ENCODE measurements around the gene KRTAP4-7.

KRTAP4-7 gene

DNA sequence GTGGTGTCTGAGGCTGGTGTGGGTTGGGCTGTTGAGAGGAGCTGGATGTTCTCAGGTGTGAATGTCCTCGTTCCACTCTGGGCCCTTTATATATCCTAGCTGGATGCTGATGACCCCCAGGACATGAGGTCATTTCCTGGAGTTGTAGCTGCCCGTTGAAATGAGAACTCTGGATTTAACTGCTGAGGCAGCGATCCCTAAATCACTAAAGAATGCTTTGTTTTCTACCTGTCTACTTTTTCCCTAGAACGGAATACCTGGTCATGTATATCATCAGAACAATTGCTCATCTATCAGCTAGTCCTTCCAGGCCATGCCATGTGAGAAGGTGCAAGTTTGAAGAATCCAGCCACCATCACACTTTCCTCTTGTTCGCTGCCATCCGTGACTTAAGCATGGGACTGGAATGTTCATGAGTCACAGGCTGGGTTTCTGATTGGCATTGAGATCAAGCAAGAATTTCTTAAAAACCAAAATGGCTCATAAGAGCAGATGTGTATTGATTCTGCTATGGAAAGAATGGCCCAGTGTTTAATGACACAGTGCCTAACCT lies 23.8 kb upstream of the KRTAP4-7 start, which contains the start of gene KRTAP2-3:
Gene KRTAP2-3, minus strand, starts transcription at position 63 of the 553 bp plus-strand sequence. CDS start 64 bp downstream, outside the sequence.
- Histone ChIP-seq H3K4me3 (ENCODE audit: low read depth, low read length, poor library complexity, severe bottlenecking) (no peak within 1 kb of the TSS), H3K4me2 (ENCODE audit: low read length) (no peak within 1 kb of the TSS), H3K9me2 (ENCODE audit: low read depth, low read length) (no peaks in the 10 kb centered on the region), H3K27me3 (ENCODE audit: insufficient read depth, low read length) (0 out of 2 replicates have a peak, but pooled peaks cover 3% of the 10 kb centered on the region), H3F3A (ENCODE audit: insufficient read depth, low read length) (no peaks in the 10 kb centered on the region), H4K20me1 (ENCODE audit: insufficient read depth, low read length) (no peaks in the 10 kb centered on the region), H3K4me1 (ENCODE audit: insufficient read depth, low read length, severe bottlenecking) (no peaks in the 10 kb centered on the region), H3K9ac (ENCODE audit: low read length) (no peak within 1 kb of the TSS), H3K27ac (ENCODE audit: low read depth, low read length, poor library complexity, severe bottlenecking) (no peak within 1 kb of the TSS), H3K36me3 (ENCODE audit: insufficient read depth, low read length) (no peaks in the 10 kb centered on the region), H2AFZ (ENCODE audit: low read length) (no peak within 1 kb of the TSS), H3K9me3 (ENCODE audit: low read length) (no peaks in the 10 kb centered on the region), H3K79me2 (ENCODE audit: insufficient read depth, low read length) (no peaks in the 10 kb centered on the region)
- TF ChIP-seq, protein P1, sequence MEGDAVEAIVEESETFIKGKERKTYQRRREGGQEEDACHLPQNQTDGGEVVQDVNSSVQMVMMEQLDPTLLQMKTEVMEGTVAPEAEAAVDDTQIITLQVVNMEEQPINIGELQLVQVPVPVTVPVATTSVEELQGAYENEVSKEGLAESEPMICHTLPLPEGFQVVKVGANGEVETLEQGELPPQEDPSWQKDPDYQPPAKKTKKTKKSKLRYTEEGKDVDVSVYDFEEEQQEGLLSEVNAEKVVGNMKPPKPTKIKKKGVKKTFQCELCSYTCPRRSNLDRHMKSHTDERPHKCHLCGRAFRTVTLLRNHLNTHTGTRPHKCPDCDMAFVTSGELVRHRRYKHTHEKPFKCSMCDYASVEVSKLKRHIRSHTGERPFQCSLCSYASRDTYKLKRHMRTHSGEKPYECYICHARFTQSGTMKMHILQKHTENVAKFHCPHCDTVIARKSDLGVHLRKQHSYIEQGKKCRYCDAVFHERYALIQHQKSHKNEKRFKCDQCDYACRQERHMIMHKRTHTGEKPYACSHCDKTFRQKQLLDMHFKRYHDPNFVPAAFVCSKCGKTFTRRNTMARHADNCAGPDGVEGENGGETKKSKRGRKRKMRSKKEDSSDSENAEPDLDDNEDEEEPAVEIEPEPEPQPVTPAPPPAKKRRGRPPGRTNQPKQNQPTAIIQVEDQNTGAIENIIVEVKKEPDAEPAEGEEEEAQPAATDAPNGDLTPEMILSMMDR (IDR thresholded peaks at IDR 0.05; ENCODE audit: low read length): no peak
- no peak for TF ChIP-seq EZH2 (IDR thresholded peaks at IDR 0.05; ENCODE audit: borderline replicate concordance, low read length)

DNA sequence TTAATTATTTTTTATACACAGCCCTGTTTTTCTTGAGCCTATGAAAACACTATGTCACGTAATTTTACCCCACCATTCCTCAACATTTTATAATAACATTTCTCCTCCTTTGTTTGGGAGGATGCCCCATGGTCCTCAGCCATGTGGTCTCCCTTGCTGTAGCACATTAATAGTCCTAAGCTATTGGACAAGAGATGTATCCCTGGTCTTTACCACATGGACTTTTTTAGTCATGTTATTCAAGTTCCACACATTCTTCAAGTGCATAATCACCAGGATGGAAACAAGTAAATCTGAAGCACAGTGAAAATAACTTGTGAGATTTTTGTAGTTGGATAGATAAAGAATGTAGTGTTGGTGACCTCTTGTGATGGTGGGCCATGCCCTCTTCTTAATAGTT lies 22.0 kb upstream of the KRTAP4-7 start:
- TF ChIP-seq EZH2 (IDR thresholded peaks at IDR 0.05; ENCODE audit: borderline replicate concordance, low read length): no peak
- TF ChIP-seq, protein P1 (IDR thresholded peaks at IDR 0.05; ENCODE audit: low read length): no peak
- Histone ChIP-seq H3K9me3 (ENCODE audit: low read length) (no peaks in the 10 kb centered on the region), H3K9ac (ENCODE audit: low read length) (no peak overlapping the region), H2AFZ (ENCODE audit: low read length) (no peak overlapping the region), H3F3A (ENCODE audit: insufficient read depth, low read length) (no peaks in the 10 kb centered on the region), H3K36me3 (ENCODE audit: insufficient read depth, low read length) (no peaks in the 10 kb centered on the region), H4K20me1 (ENCODE audit: insufficient read depth, low read length) (no peaks in the 10 kb centered on the region), H3K27me3 (ENCODE audit: insufficient read depth, low read length) (no peaks in the 10 kb centered on the region), H3K4me3 (ENCODE audit: low read depth, low read length, poor library complexity, severe bottlenecking) (no peak overlapping the region), H3K79me2 (ENCODE audit: insufficient read depth, low read length) (no peaks in the 10 kb centered on the region), H3K4me1 (ENCODE audit: insufficient read depth, low read length, severe bottlenecking) (no peaks in the 10 kb centered on the region), H3K9me2 (ENCODE audit: low read depth, low read length) (no peaks in the 10 kb centered on the region), H3K4me2 (ENCODE audit: low read length) (no peak overlapping the region), H3K27ac (ENCODE audit: low read depth, low read length, poor library complexity, severe bottlenecking) (no peak overlapping the region)

DNA sequence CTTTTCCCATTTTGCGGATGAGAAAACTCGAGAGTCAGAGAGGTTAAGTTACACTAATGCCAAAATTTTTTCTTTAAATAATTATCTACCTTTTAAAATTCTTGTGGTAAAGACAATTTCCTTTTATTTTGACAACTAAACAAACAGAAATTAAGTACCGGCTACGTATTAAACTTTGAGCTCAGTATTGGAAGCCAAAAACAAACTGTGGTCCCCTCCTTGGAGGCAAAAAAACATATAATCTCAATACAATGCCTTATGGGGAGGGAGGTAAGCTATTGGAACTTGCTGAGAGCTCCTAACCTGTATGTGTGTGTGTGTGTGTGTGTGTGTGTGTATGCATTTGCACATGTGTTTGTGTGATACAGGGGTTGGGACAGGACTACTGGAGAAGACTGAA lies 20.5 kb upstream of the KRTAP4-7 start:
- no peak overlapping the region for H3K4me2 ChIP-seq (ENCODE audit: low read length)
- H3K4me1 ChIP-seq (ENCODE audit: insufficient read depth, low read length, severe bottlenecking): no peaks in the 10 kb centered on the region
- no peaks in the 10 kb centered on the region for H3F3A ChIP-seq (ENCODE audit: insufficient read depth, low read length)

More for the DNA sequence above, 20.5 kb upstream of the KRTAP4-7 start:
- H3K9ac ChIP-seq (ENCODE audit: low read length): no peak overlapping the region
- H3K27me3 ChIP-seq (ENCODE audit: insufficient read depth, low read length): no peaks in the 10 kb centered on the region
- H3K36me3 ChIP-seq (ENCODE audit: insufficient read depth, low read length): no peaks in the 10 kb centered on the region
- H2AFZ ChIP-seq (ENCODE audit: low read length): no peak overlapping the region
- TF ChIP-seq EZH2 (IDR thresholded peaks at IDR 0.05; ENCODE audit: borderline replicate concordance, low read length): no peak
- TF ChIP-seq, protein P1 (IDR thresholded peaks at IDR 0.05; ENCODE audit: low read length): no peak
- H4K20me1 ChIP-seq (ENCODE audit: insufficient read depth, low read length): no peaks in the 10 kb centered on the region
- no peak overlapping the region for H3K4me3 ChIP-seq (ENCODE audit: low read depth, low read length, poor library complexity, severe bottlenecking)
- no peak overlapping the region for H3K27ac ChIP-seq (ENCODE audit: low read depth, low read length, poor library complexity, severe bottlenecking)
- no peaks in the 10 kb centered on the region for H3K9me3 ChIP-seq (ENCODE audit: low read length)
- no peaks in the 10 kb centered on the region for H3K79me2 ChIP-seq (ENCODE audit: insufficient read depth, low read length)
- H3K9me2 ChIP-seq (ENCODE audit: low read depth, low read length): no peaks in the 10 kb centered on the region
